ENCODE results near the gene FTCDNL1.

Gene FTCDNL1

DNA sequence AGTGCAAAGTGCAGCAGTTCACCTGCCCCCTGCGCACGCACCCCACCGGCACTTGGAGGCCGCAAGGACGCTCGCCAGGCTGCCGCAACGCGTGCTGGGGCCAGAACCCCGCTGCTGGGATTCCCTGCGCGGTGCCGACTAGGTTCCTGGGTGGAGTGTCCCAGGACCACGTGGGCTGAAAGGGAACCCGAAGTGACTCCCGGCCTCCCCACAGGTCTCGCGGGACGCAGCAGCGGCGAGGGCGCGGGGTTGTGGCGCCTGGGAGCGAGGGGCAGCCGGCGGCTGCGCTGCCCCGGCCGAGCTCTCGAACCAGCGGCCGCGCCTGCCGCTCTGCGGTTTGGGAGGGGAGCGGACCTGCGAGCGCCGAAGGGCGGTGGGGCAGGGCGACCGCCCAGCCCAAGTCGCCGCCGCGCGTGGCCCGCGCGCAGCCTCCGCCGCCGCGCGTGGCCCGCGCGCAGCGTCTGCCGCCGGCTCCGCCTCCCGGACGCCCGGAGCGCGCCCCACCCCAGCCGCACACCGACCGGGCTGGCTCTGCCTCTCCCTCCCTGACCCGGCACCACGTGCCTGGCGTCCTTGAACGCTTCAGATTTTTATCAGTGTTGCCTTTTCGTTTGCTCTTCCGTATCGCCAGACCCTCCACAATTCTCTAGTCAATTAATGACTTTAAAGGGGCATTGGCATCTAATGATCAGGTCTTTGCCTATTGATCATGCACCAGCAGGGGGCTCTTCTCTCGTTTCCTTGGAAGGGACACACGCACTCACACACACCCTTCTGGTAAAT, at the start of gene FTCDNL1:
FTCDNL1 (minus strand) TSS at position 475 of the 783 bp plus-strand sequence. CDS start 2,230 bp downstream, outside the sequence.
- DNase-seq (peak; percentile 63), ATAC-seq (replicated peaks) (peak; percentile 92 to 95)
- H3K36me3 Mint-ChIP-seq, result peaks cover 1 to 3% of the 10 kb centered on the region in 2 donors
- no peaks in the 10 kb centered on the region for H3K27me3 Mint-ChIP-seq
- H3K4me1 Mint-ChIP-seq, result peaks cover 0 to 4% of the 10 kb centered on the region in 2 donors
- H3K4me3 Mint-ChIP-seq, result peak within 1 kb of the TSS; percentile 82 to 88
- peak within 1 kb of the TSS; percentile 95 for H3K27ac Mint-ChIP-seq
- H3K9me3 Mint-ChIP-seq, result no peaks in the 10 kb centered on the region

- no peaks in the 10 kb centered on the region for H3K27me3 Mint-ChIP-seq
- DNase-seq (no peak), ATAC-seq (replicated peaks) (no peak)
- peaks cover 0 to 4% of the 10 kb centered on the region in 2 donors for H3K36me3 Mint-ChIP-seq
- H3K27ac Mint-ChIP-seq, result no peak overlapping the region
- H3K9me3 Mint-ChIP-seq, result peaks cover 0 to 2% of the 10 kb centered on the region in 2 donors
- no peak overlapping the region for H3K4me3 Mint-ChIP-seq
- H3K4me1 Mint-ChIP-seq, result no peaks in the 10 kb centered on the region
Measured at GRCh38 chr2:199896617-199897016, 45.6 kb upstream of the FTCDNL1 start.

DNA sequence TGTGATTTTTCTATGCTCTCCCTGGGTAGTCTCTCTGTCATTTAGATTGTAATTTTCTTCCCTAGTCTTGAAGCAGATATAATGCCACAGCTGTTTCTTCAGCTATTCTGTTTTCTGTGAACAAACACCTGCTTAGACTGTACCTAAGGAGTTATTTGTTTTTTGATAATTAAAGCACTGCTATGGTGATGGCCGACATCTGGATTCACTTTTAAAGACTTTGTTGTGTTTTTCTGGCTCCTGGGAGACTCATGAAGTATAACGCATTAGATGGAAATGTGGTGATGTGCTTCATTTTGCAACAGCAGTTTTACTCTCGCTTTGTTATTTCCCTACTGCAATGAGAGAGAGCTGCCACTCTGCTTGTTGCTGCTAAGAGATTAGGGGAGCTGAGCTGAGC, 44.4 kb upstream of the FTCDNL1 start:
- Mint-ChIP-seq H3K27me3 (no peaks in the 10 kb centered on the region), H3K9me3 (peaks cover 0 to 2% of the 10 kb centered on the region in 2 donors), H3K4me3 (no peak overlapping the region), H3K36me3 (peaks cover 0 to 4% of the 10 kb centered on the region in 2 donors), H3K4me1 (no peaks in the 10 kb centered on the region), H3K27ac (no peak overlapping the region)
- ATAC-seq (replicated peaks) (no peak), DNase-seq (no peak)

DNA sequence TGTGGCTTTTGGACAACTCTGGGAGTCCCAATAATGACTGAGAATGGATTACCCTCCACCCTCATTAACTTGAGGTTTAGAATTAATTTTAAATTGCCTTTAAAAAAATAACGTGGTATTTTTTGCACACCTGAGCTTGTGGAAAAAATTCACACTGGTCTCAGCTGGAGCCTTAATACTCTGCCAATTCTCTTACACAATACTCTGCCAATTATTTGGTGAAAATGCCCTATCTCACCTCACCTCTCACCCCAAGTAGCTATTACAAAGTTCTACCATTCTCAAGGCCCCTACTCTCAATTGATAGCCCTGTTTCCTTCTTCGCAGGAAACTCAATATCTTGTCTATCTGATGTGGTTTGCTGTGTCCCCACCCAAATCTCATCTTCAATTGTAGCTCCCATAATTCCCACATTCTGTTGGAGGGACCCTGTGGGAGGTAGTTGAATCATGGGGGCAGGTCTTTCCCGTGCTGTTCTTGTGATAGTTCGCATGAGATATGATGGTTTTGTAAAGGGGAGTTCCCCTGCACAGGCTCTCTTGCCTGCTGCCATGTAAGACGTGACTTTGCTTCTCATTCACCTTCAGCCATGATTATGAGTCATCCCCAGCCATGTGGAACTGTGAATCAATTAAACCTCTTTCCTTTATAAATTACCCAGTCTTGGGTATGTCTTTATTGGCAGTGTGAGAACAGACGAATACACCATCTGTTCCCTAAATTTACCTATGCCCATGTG, 32.7 kb upstream of the FTCDNL1 start:
- no peaks in the 10 kb centered on the region for H3K4me1 Mint-ChIP-seq
- DNase-seq (no peak), ATAC-seq (replicated peaks) (no peak)
- no peaks in the 10 kb centered on the region for H3K27me3 Mint-ChIP-seq
- peaks cover 12 to 14% of the 10 kb centered on the region in 2 donors for H3K36me3 Mint-ChIP-seq
- peaks cover 0 to 11% of the 10 kb centered on the region in 2 donors for H3K9me3 Mint-ChIP-seq
- no peak overlapping the region for H3K4me3 Mint-ChIP-seq
- no peak overlapping the region for H3K27ac Mint-ChIP-seq

DNA sequence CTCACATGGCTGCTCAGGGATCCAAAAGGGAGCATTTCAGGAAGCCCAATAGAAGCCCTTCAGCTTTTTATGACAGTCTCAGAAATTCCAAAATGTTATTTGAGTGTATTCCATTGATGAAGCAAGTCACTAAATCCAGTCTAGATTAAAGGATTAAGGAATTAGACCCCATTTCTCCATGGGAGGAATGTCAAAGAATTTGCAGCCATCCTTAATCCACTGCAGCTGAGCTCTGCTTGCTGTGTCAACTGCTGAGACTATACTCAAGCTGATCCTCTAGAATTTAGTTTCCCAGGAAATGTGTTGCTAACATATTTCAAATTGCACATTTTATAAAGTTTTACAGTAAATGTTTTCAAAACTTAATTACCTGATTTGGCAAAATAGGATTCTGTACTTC, 31.7 kb upstream of the FTCDNL1 start:
- Mint-ChIP-seq H3K36me3 (peaks cover 16 to 17% of the 10 kb centered on the region in 2 donors), H3K9me3 (peaks cover 0 to 15% of the 10 kb centered on the region in 2 donors), H3K27me3 (no peaks in the 10 kb centered on the region), H3K4me1 (no peaks in the 10 kb centered on the region), H3K4me3 (no peak overlapping the region), H3K27ac (no peak overlapping the region)
- DNase-seq (no peak), ATAC-seq (replicated peaks) (no peak)

DNA sequence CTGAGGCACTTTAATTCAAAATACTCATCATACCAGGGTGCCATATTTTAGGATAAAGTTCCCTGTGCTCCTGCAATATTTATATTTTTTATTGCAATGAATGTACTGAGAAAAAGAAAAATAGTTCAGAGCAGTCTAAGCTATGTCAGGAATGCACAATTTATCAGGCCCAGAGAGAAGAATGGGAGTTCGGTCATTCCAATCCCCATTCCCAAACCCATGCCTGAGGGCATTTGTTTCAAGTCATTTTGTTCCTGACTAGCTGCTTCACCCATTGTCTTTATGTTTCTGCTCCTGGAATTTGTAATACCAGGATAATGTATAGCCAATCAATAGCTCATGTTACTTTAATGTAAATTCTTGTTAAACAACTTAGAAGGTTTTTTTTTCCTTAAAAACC, 24.4 kb upstream of the FTCDNL1 start:
- DNase-seq (no peak), ATAC-seq (replicated peaks) (no peak)
- H3K9me3 Mint-ChIP-seq, result peaks cover 12% of the 10 kb centered on the region in 2 donors
- peaks cover 9 to 15% of the 10 kb centered on the region in 2 donors for H3K36me3 Mint-ChIP-seq
- no peak overlapping the region for H3K27ac Mint-ChIP-seq
- no peak overlapping the region for H3K4me3 Mint-ChIP-seq
- peaks cover 0 to 6% of the 10 kb centered on the region in 2 donors for H3K27me3 Mint-ChIP-seq
- H3K4me1 Mint-ChIP-seq, result no peaks in the 10 kb centered on the region

GRCh38 chr2:199874209-199874608, 23.2 kb upstream of the FTCDNL1 start:
- H3K9me3 Mint-ChIP-seq, result peaks cover 12% of the 10 kb centered on the region in 2 donors
- DNase-seq, result no peak
- peaks cover 9 to 15% of the 10 kb centered on the region in 2 donors for H3K36me3 Mint-ChIP-seq
- H3K27me3 Mint-ChIP-seq, result peaks cover 0 to 6% of the 10 kb centered on the region in 2 donors
- no peak overlapping the region for H3K4me3 Mint-ChIP-seq
- H3K4me1 Mint-ChIP-seq, result no peaks in the 10 kb centered on the region
- no peak overlapping the region for H3K27ac Mint-ChIP-seq
- no peak for ATAC-seq (replicated peaks)

DNA sequence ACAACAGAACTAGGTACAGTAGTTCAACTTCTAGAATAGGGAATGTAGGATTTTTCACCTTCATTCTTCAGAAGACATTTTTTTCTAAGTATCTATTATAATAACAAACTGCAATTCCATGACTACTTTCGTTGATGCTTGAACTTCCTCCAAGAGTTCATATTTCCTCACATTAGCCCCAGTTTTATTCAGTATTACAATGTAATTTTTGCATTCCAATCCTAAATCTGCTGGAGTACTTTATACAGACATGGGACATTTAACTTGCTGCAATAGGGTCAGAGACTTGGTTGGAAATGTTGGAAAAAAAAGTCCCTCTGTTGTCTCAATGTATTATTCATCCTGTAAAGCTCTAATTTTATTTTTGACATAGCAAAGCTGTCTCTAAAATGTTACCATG, 19.6 kb upstream of the FTCDNL1 start:
- DNase-seq (no peak), ATAC-seq (replicated peaks) (no peak)
- Mint-ChIP-seq H3K9me3 (peaks cover 8 to 12% of the 10 kb centered on the region in 2 donors), H3K4me1 (peaks cover 0 to 8% of the 10 kb centered on the region in 2 donors), H3K4me3 (no peak overlapping the region), H3K27me3 (peaks cover 0 to 6% of the 10 kb centered on the region in 2 donors), H3K36me3 (peaks cover 6 to 11% of the 10 kb centered on the region in 2 donors), H3K27ac (no peak overlapping the region)

DNA sequence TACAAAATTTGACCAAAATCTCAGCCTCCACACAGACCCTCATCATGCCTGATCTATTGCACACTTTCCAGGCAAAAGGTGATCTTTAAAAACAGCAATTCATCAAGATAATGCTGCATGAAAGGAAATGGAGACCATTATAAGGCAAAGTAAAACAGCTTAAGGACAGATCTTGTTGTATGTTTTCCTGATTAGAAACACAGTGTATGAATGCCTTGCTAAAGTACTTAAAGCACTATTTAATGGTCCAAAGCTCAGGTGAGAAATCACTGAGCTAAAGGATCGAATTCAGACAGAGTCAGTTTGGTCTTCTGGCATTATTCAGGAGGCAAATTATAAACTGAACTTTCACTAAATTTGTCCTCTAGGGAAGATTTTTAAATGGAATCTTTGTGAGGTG, 18.7 kb upstream of the FTCDNL1 start:
- no peak overlapping the region for H3K4me3 Mint-ChIP-seq
- H3K9me3 Mint-ChIP-seq, result peaks cover 5 to 6% of the 10 kb centered on the region in 2 donors

DNA sequence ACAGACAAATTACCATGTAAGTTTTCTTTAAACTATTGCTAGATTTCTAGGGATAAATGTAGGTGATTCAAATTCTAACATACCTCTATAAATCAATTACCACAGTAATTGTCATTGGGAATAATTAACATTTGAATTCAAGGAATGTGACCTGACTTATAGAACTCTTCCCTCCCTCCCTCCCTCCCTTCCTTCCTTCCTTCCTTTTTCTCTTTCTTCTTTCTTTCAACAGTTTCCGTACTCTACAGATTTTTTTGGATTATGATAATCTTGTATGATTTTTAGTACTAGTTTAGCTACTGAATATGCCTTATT, 18.2 kb upstream of the FTCDNL1 start:
- Mint-ChIP-seq H3K9me3 (peaks cover 3% of the 10 kb centered on the region in 2 donors), H3K4me3 (no peak overlapping the region), H3K27me3 (peaks cover 0 to 4% of the 10 kb centered on the region in 2 donors), H3K4me1 (peaks cover 0 to 8% of the 10 kb centered on the region in 2 donors), H3K36me3 (peaks cover 4% of the 10 kb centered on the region in 2 donors), H3K27ac (no peak overlapping the region)
- no peak for ATAC-seq (replicated peaks)
- DNase-seq, result no peak

More for the DNA sequence above, 18.7 kb upstream of the FTCDNL1 start:
- no peak for DNase-seq
- Mint-ChIP-seq H3K27me3 (peaks cover 0 to 6% of the 10 kb centered on the region in 2 donors), H3K36me3 (peaks cover 4 to 6% of the 10 kb centered on the region in 2 donors), H3K27ac (no peak overlapping the region), H3K4me1 (peaks cover 0 to 8% of the 10 kb centered on the region in 2 donors)
- no peak for ATAC-seq (replicated peaks)

DNA sequence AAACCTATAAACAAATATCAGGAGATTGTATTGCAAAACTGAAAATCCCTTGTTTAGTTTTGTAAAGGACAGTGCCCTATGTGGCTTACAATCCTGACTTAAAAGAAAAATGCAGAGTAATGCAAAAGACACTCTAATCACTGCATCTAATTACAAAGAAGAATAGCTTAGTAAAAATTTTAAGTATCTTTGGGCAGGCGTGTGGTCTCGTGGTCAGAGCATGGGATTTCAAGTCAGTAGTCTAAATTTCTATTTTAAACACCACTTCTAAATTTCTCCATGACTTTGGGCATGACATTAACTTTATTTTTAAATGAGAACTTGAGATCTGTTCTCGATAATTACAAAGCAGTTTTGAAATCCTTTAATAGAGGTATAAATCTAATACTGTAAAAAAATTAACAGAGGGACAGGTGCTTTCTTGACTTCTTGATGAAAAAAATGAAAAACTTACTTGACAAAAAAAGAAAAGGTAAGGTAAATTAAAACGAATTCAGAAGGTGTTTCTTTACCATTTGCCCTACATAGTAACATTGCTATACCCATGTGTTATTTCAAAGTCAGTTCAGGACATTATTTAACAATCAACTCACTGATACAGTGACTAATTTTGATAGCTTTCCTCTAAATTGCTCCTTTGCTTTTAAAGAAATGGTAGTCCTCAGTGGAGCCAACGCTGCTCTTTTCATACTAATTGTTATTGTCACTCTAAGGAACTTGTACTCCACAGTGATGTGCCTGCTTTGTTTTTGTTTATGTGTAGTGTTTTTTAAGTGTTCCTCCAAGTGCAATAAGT, 17.6 kb upstream of the FTCDNL1 start:
- Mint-ChIP-seq H3K36me3 (no peaks in the 10 kb centered on the region), H3K27me3 (no peaks in the 10 kb centered on the region), H3K27ac (no peak overlapping the region), H3K9me3 (no peaks in the 10 kb centered on the region), H3K4me3 (no peak overlapping the region), H3K4me1 (peaks cover 0 to 8% of the 10 kb centered on the region in 2 donors)
- ATAC-seq (replicated peaks) (no peak), DNase-seq (no peak)

GRCh38 chr2:199865905-199866304, 14.9 kb upstream of the FTCDNL1 start:
- no peak for DNase-seq
- H3K4me3 Mint-ChIP-seq, result no peak overlapping the region
- no peaks in the 10 kb centered on the region for H3K9me3 Mint-ChIP-seq
- no peak overlapping the region for H3K27ac Mint-ChIP-seq
- ATAC-seq (replicated peaks), result no peak
- peaks cover 0 to 8% of the 10 kb centered on the region in 2 donors for H3K4me1 Mint-ChIP-seq
- H3K27me3 Mint-ChIP-seq, result peaks cover 0 to 3% of the 10 kb centered on the region in 2 donors
- no peaks in the 10 kb centered on the region for H3K36me3 Mint-ChIP-seq

DNA sequence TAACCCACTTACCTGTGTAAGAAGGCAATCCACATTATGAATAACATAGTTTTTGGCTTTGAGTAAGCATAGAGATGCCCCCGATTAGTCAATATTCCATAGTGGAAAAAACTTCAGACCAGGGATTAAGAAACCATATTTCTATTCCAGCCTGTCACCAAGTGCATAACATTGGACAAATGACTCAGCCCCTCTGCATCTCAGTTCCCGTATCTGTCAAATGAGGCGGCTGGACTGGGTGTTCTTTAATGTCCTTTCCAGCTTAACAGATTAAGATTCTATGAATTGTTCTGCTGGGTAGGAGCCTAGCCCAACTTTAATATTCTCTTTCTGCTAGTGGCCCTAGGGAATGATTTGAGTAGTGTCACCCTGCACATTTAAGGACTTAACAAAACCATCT, 11.8 kb upstream of the FTCDNL1 start:
- ATAC-seq (replicated peaks) (no peak), DNase-seq (no peak)
- Mint-ChIP-seq H3K27me3 (peaks cover 0 to 8% of the 10 kb centered on the region in 2 donors), H3K36me3 (no peaks in the 10 kb centered on the region), H3K27ac (no peak overlapping the region), H3K4me1 (peaks cover 0 to 8% of the 10 kb centered on the region in 2 donors), H3K4me3 (no peak overlapping the region), H3K9me3 (no peaks in the 10 kb centered on the region)

GRCh38 chr2:199861132-199861774, 10.3 kb upstream of the FTCDNL1 start:
- Mint-ChIP-seq H3K27ac (no peak overlapping the region), H3K4me1 (no peaks in the 10 kb centered on the region), H3K27me3 (peaks cover 14 to 18% of the 10 kb centered on the region in 2 donors), H3K36me3 (no peaks in the 10 kb centered on the region), H3K4me3 (no peak overlapping the region), H3K9me3 (no peaks in the 10 kb centered on the region)
- ATAC-seq (replicated peaks), result peak; percentile 57
- no peak for DNase-seq

Data from stimulated activated naive B cell treated with anti-CD40 and anti-IgM and Interleukin-4, amounts not matched to agents 10 μg/mL and 1 μg/mL and 100 μg/mL, for 72 hours (primary cell).